Central memory CD8-positive, alpha-beta T cell (primary cell): ENCODE results near the gene RELCH.
A peak's percentile ranks its signal among the peaks of the same experiment; 100 is the strongest.

Experiments used
- ATAC-seq: fragments of 150-1000 bp; cut with Tn5 transposase; replicated peaks from 2 replicates; pipeline ENCODE4 v1.10.0; 2022; ENCODE audit warnings: mild to moderate bottlenecking, moderate FRiP score, moderate number of reproducible peaks; ENCODE audit not compliant: poor library complexity, severe bottlenecking; ENCODE audit errors: extremely low read depth
- DNase-seq, 2 donors: peaks; one replicate each; pipeline ENCODE4 v3.0.0; 2021; ENCODE audit warnings: low spot score in 2 of 2
- H3K27ac Mint-ChIP-seq: one replicate; pipeline ENCODE4 v1.8.0; 2022; ENCODE audit warnings: low read depth, mild to moderate bottlenecking, moderate library complexity, mixed read lengths
- H3K27me3 Mint-ChIP-seq: one replicate; pipeline ENCODE4 v1.8.0; 2022; ENCODE audit warnings: mixed read lengths
- H3K36me3 Mint-ChIP-seq: one replicate; pipeline ENCODE4 v1.8.0; 2022; ENCODE audit warnings: mild to moderate bottlenecking, moderate library complexity, mixed read lengths; ENCODE audit not compliant: insufficient read depth
- H3K4me1 Mint-ChIP-seq: one replicate; pipeline ENCODE4 v1.8.0; 2022; ENCODE audit warnings: mixed read lengths
- H3K4me3 Mint-ChIP-seq: one replicate; pipeline ENCODE4 v1.8.0; 2022; ENCODE audit warnings: mild to moderate bottlenecking, moderate library complexity, mixed read lengths
- H3K9me3 Mint-ChIP-seq: one replicate; pipeline ENCODE4 v1.8.0; 2022; ENCODE audit warnings: mixed read lengths

Gene RELCH

DNA sequence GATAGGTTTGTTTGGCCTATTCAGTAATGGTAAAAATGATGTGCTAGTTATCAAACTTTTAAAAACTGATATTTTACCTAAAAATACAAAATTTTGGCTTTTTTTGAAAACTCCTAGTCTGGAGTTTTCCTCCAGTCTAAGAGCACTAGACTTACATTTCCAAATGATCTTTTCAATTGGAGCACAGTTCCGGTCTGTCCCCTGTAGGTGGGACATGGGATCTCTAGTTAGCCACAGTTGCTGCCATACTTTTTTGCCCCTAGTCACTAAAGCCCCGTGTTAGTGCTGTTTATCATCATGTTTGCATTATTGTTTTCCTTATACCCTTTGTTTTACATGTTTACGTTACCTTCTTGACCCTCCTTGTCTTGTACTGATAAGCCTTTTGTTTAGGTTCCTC is 52.4 kb downstream of the RELCH start:
- ATAC-seq (no peak), DNase-seq (no peak)
- Mint-ChIP-seq H3K4me3 (no peak overlapping the region), H3K27me3 (no peaks in the 10 kb centered on the region), H3K36me3 (peaks cover 16% of the 10 kb centered on the region), H3K9me3 (no peaks in the 10 kb centered on the region), H3K4me1 (peaks cover 18% of the 10 kb centered on the region), H3K27ac (no peak overlapping the region)

DNA sequence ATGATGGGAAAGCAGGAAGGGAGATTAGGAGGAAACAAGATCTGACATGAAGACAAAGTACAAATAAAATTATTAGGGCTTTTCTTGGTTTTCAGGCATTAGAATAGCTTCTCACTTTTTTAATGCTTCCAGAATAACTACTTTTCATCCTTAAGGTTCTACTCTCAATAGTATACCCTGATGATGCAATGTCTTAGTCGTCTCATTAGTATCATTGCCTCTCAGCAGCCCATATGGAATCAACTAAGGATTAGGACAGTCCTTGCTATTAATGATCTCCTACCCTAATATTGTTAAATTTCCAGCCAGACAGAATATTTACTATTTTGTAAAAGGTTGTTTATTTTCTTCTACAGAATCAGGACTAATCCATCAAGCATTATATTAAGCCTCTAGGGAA is 55.9 kb downstream of the RELCH start:
- H3K27ac Mint-ChIP-seq, result no peak overlapping the region
- H3K9me3 Mint-ChIP-seq, result no peaks in the 10 kb centered on the region
- ATAC-seq (no peak), DNase-seq (no peak)
- no peaks in the 10 kb centered on the region for H3K27me3 Mint-ChIP-seq
- peaks cover 5% of the 10 kb centered on the region for H3K4me1 Mint-ChIP-seq
- no peak overlapping the region for H3K4me3 Mint-ChIP-seq
- peaks cover 20% of the 10 kb centered on the region for H3K36me3 Mint-ChIP-seq

DNA sequence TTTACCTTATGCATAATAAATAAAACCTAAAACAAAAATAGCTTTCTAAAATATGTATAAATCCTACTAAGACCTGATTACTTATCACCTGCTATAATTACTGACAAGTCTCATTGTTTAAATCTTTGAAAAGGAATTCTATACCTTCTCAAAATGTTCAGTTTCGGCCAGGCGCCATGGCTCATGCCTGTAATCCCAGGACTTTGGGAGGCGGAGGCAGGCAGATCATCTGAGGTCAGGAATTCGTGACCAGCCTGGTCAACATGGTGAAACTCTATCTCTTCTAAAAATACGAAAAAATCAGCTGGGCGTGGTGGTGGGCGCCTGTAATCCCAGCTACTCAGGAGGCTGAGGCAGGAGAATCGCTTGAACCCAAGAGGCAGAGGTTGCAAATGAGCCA is 58.1 kb downstream of the RELCH start:
- Mint-ChIP-seq H3K4me1 (no peaks in the 10 kb centered on the region), H3K27ac (no peak overlapping the region), H3K36me3 (peaks cover 19% of the 10 kb centered on the region), H3K4me3 (no peak overlapping the region), H3K9me3 (no peaks in the 10 kb centered on the region), H3K27me3 (no peaks in the 10 kb centered on the region)
- ATAC-seq (no peak), DNase-seq (no peak)

DNA sequence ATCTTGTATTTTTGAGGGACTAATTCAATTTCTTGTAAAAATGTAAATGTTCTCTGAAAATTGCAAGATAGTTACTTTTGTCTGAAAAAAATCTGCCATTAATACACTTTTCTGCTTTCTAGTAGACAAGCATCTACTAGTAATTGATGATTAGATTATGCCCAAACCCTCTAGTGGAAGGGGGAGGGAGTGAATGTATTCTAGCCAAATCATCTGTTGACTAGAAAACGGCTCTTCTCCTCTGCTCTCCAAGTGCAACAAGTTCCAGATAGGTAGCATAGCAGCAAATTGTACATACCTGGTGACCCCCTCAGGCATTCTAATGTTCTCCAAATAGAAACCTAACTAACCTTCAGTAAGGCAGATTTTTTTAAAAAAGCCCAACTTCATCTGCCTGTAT is 58.6 kb downstream of the RELCH start:
- H3K27ac Mint-ChIP-seq, result no peak overlapping the region
- H3K27me3 Mint-ChIP-seq, result no peaks in the 10 kb centered on the region
- H3K9me3 Mint-ChIP-seq, result no peaks in the 10 kb centered on the region
- DNase-seq (no peak), ATAC-seq (no peak)
- peaks cover 16% of the 10 kb centered on the region for H3K36me3 Mint-ChIP-seq
- no peak overlapping the region for H3K4me3 Mint-ChIP-seq
- H3K4me1 Mint-ChIP-seq, result no peaks in the 10 kb centered on the region

DNA sequence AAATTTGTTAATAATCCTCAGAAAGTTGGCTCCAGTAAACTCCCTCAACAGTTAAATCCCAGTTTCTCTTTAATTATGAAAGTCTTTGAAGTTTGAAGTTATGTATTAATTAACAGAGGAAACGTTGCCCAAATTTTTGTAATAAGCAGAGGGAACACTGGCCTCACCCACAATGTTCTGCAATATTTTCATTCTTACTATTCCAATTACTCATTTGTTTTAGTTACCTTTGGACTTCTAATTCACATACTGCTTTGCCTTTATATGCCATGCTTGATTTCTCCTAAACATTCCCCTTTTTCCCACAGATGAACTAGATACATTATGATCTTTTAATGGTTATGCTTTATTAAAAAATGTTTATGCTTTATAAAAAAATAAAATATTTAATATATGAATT is 61.3 kb downstream of the RELCH start:
- no peak for ATAC-seq
- H3K9me3 Mint-ChIP-seq, result no peaks in the 10 kb centered on the region

DNA sequence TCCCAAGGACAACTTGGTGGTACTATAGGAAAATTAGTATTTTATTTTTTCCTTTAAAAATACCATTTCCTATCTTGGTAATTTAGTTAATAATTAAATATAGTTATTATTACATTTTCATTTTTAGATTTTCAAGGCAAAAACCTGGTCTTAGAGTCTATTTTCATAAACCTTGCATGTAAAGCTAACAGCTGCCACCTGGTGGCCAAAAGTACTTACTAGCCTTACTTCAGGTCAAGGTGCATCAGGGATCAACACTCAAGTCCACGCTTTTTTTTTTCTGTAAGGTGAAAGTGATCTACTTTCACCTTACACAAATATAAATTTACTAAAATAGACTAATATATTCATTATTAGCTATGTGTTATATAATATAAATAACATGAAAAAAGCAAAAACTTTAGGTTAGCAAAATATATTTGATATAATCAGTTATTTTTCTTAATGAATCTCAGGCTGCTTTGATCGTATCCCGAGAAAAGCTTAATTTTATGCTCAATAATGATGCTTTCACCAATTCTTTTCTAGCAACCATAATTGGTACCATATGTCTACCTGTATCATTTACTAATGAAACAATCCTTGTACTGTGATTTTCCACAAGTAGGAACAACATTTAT is 62.5 kb downstream of the RELCH start:
- no peak overlapping the region for H3K4me3 Mint-ChIP-seq
- peaks cover 12% of the 10 kb centered on the region for H3K36me3 Mint-ChIP-seq
- H3K4me1 Mint-ChIP-seq, result no peaks in the 10 kb centered on the region
- ATAC-seq, result no peak
- no peaks in the 10 kb centered on the region for H3K27me3 Mint-ChIP-seq
- H3K9me3 Mint-ChIP-seq, result no peaks in the 10 kb centered on the region
- no peak overlapping the region for H3K27ac Mint-ChIP-seq
- peak; percentile 37 to 41 for DNase-seq

More for the DNA sequence above, 61.3 kb downstream of the RELCH start:
- Mint-ChIP-seq H3K4me3 (no peak overlapping the region), H3K4me1 (no peaks in the 10 kb centered on the region), H3K27ac (no peak overlapping the region), H3K27me3 (no peaks in the 10 kb centered on the region), H3K36me3 (peaks cover 14% of the 10 kb centered on the region)
- DNase-seq, result no peak

DNA sequence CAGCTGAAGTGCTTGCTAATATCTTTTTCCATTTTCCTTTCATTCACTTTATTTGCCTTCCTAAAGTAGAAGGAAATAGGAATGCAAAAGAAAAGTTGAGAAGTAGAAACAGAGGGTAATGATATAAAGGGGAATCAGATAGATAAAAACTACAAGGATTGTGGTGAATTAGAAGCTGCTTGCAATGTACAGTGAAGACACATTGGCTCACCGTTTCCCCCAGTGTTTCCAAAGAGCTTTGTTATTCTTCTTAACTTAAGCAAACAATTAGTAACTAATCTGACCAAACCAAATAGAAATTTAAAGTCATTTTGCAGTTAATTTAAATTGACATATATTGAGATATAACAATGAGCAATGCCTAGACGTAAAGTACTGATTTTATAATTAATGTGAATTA is 63.4 kb downstream of the RELCH start:
- H3K27ac Mint-ChIP-seq, result no peak overlapping the region
- peaks cover 10% of the 10 kb centered on the region for H3K36me3 Mint-ChIP-seq
- no peak overlapping the region for H3K4me3 Mint-ChIP-seq
- H3K27me3 Mint-ChIP-seq, result no peaks in the 10 kb centered on the region
- no peaks in the 10 kb centered on the region for H3K4me1 Mint-ChIP-seq
- no peaks in the 10 kb centered on the region for H3K9me3 Mint-ChIP-seq
- no peak for DNase-seq
- no peak for ATAC-seq

DNA sequence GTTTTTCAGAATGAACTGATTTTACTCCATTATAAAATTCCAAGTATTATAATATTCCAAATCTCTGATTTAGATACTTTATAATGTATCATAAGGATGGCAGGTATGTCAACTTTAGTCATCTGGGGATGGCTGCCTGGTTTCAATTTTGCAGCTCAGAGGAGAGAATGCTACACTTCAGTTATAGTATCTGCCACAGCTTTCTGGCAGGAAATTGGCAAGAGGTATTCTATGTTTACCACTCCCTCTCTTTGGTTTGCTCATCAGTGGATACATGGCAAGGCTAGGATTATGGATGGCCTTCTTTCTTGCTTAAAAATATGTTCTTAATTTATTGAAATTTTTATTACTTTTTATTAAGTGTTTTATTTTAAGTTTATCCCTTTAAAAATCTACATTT is 71.0 kb downstream of the RELCH start:
- H3K27me3 Mint-ChIP-seq, result no peaks in the 10 kb centered on the region
- H3K9me3 Mint-ChIP-seq, result no peaks in the 10 kb centered on the region
- peaks cover 39% of the 10 kb centered on the region for H3K36me3 Mint-ChIP-seq
- no peak overlapping the region for H3K27ac Mint-ChIP-seq
- DNase-seq, result no peak
- no peak overlapping the region for H3K4me3 Mint-ChIP-seq
- no peaks in the 10 kb centered on the region for H3K4me1 Mint-ChIP-seq
- no peak for ATAC-seq

DNA sequence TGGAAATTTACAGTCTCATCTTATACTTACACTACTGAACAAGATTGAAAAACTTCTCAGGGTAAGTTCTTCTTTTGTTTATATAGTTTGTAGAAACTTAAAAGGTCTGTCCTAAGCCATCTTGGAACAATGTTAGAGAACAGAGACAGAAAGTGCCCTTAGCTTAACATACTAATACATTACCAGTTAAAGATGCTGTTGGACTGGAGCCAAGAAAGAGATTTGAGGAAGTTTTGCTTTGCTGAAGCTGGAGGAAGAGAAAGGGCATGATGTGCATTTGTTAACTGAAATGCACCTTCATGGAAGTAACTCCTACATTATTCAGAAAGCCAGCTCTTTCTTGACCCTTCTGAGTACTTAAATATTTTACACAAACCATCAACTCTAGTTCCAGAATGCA is 71.6 kb downstream of the RELCH start:
- Mint-ChIP-seq H3K4me1 (no peaks in the 10 kb centered on the region), H3K9me3 (no peaks in the 10 kb centered on the region), H3K36me3 (peaks cover 39% of the 10 kb centered on the region), H3K27ac (no peak overlapping the region), H3K4me3 (no peak overlapping the region), H3K27me3 (no peaks in the 10 kb centered on the region)
- ATAC-seq (no peak), DNase-seq (no peak)

DNA sequence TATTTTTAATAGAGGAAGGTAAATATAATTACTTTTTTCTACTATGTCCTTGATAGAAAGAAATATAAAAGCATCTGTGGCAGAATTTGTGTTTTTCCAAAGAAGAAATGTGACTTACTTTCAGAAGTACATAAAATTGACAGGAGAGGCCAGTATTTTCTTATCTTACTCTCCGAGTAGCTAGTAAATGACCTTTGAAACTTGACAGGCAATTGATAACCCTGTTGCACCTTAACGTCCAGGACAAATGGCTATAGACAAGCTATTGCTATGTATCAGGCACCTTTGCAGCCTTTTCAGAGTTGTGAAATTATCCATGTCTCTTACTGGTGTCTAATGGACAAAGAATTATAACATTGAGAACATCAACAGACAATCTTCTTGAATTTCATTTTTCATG is 75.0 kb downstream of the RELCH start:
- no peak overlapping the region for H3K4me3 Mint-ChIP-seq
- no peaks in the 10 kb centered on the region for H3K9me3 Mint-ChIP-seq
- DNase-seq, result no peak
- no peaks in the 10 kb centered on the region for H3K4me1 Mint-ChIP-seq
- peaks cover 38% of the 10 kb centered on the region for H3K36me3 Mint-ChIP-seq
- ATAC-seq, result no peak
- no peaks in the 10 kb centered on the region for H3K27me3 Mint-ChIP-seq
- H3K27ac Mint-ChIP-seq, result no peak overlapping the region

DNA sequence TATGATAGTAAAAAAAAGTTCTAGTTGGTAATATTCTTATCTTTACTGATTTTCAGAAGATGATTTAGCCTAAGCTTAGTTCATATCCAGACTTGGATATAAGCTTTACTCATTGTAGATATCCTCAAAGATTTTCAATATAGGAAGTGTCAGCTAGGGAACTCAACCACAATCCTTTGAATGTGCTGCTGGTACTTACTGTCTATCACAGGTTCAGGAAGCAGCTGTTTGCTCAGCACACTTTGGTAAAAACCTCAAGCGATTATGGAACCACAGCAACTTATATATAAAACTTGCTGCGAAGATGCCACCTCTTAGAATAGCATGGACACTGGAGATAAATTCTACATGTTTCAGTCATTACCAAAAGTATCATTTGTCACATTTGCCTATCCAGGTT is 77.9 kb downstream of the RELCH start:
- Mint-ChIP-seq H3K36me3 (peaks cover 24% of the 10 kb centered on the region), H3K4me1 (no peaks in the 10 kb centered on the region), H3K4me3 (no peak overlapping the region), H3K9me3 (no peaks in the 10 kb centered on the region), H3K27me3 (no peaks in the 10 kb centered on the region), H3K27ac (no peak overlapping the region)
- no peak for DNase-seq
- ATAC-seq, result no peak

DNA sequence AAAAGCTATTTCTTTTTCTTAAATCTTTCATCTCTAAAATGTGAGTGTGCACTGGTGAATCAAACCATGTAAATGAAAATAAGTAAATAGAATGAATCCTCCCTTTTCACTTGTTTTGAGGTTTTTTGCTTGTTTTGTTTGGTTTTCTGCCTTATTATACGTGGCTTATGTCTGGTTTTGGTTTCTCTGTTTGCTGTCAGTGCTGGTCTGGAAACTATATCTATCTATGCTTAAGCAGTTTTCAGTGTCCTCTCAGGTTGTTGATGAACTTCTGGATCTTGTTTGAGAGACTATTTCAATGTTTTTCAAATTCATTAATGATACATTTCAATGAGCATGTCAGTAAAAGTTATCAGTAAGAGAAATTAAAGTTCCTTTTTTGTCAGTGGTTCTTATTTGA is 90.0 kb downstream of the RELCH start:
- H3K9me3 Mint-ChIP-seq, result no peaks in the 10 kb centered on the region
- H3K4me1 Mint-ChIP-seq, result peaks cover 6% of the 10 kb centered on the region
- no peak for ATAC-seq
- H3K27ac Mint-ChIP-seq, result no peak overlapping the region
- H3K4me3 Mint-ChIP-seq, result no peak overlapping the region
- H3K36me3 Mint-ChIP-seq, result peaks cover 23% of the 10 kb centered on the region
- no peaks in the 10 kb centered on the region for H3K27me3 Mint-ChIP-seq
- DNase-seq, result no peak

DNA sequence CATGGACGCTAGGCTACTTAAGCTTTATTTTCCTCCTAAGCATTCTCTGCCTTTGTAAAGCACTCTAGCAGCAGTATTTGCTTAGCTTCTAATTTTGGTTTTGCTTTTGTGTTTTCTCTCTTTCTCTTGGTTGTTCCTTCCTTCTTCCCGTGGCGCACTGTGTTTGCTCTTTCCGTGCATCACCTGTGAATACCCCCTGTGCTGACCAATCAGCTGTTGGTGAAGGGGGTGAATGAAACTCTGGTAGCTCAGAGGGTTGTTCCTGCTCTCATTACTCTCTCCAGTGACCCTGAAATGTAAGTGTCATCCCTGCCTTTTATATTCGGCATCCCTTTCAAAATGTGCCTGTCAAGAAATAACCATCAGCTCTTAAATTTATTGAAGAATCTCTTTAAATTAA is 92.5 kb downstream of the RELCH start:
- Mint-ChIP-seq H3K4me3 (no peak overlapping the region), H3K27ac (no peak overlapping the region), H3K27me3 (no peaks in the 10 kb centered on the region), H3K9me3 (no peaks in the 10 kb centered on the region), H3K4me1 (peaks cover 6% of the 10 kb centered on the region), H3K36me3 (peaks cover 34% of the 10 kb centered on the region)
- no peak for DNase-seq
- ATAC-seq, result no peak

DNA sequence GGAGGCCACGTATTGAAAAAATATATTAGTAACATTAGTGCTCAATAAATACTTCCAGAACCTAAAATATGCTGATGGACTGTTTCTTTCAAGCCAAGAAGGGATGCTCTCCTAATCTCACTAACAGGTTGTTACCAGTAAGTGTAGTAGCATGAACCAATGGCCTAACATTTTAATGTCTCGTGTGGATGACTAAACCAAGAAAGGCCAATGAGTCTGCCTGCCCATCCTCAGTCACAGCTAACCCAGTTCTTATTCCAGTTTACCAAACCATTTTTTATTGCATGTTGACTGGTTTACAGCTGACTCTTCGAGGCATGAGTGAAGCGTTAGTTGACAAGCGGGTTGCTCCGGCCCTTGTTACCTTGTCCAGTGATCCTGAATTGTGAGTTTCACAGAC is 93.0 kb downstream of the RELCH start:
- ATAC-seq (no peak), DNase-seq (no peak)
- H3K27ac Mint-ChIP-seq, result no peak overlapping the region
- H3K4me3 Mint-ChIP-seq, result no peak overlapping the region
- no peaks in the 10 kb centered on the region for H3K27me3 Mint-ChIP-seq
- H3K36me3 Mint-ChIP-seq, result peaks cover 33% of the 10 kb centered on the region
- H3K9me3 Mint-ChIP-seq, result no peaks in the 10 kb centered on the region
- H3K4me1 Mint-ChIP-seq, result peaks cover 6% of the 10 kb centered on the region
